Activated CD4-positive, alpha-beta T cell treated with anti-CD3 and anti-CD28 coated beads for 36 hours (primary cell): ENCODE measurements around the gene RIMKLB. TPM values are rescaled to one million over a fixed set of nuclear protein-coding genes. Genes with fewer than 3 reads are reported as not detected.

Experiments used
- ATAC-seq: fragments of 200-7000 bp; cut with Tn5 transposase; one replicate; pipeline ENCODE4 v1.10.0; 2021; ENCODE audit warnings: mild to moderate bottlenecking, moderate library complexity
- CTCF ChIA-PET: fragments of 350-600 bp; sonication (Branson Sonifier 250); formaldehyde crosslinking; loops from one replicate; lab custom pipeline; 2021; ENCODE audit warnings: antibody characterized with exemption; lab: Charles Lee
- POLR2A ChIA-PET: fragments of 350-600 bp; sonication (Branson Sonifier 250); formaldehyde crosslinking; loops from one replicate; lab custom pipeline; 2021; ENCODE audit warnings: antibody characterized with exemption, inconsistent platforms; lab: Charles Lee
- DNase-seq: peaks from one replicate; pipeline ENCODE4 v3.0.0-alpha.2; 2020
- H3K27ac Mint-ChIP-seq: one replicate; pipeline ENCODE4 v1.8.0; 2021; ENCODE audit warnings: mixed read lengths
- H3K27me3 Mint-ChIP-seq: one replicate; pipeline ENCODE4 v1.8.0; 2021; ENCODE audit warnings: mixed read lengths
- H3K36me3 Mint-ChIP-seq: one replicate; pipeline ENCODE4 v1.8.0; 2021; ENCODE audit warnings: low read depth, mixed read lengths
- H3K4me1 Mint-ChIP-seq: one replicate; pipeline ENCODE4 v1.8.0; 2021; ENCODE audit warnings: mixed read lengths
- H3K4me3 Mint-ChIP-seq: one replicate; pipeline ENCODE4 v1.8.0; 2021; ENCODE audit warnings: mild to moderate bottlenecking, moderate library complexity, mixed read lengths
- H3K9me3 Mint-ChIP-seq: one replicate; pipeline ENCODE4 v1.8.0; 2021; ENCODE audit warnings: low read depth, mixed read lengths
- intact Hi-C, 2 experiments: fragments of 100-400 bp; cut with DNase I in 1 of 2; cut with micrococcal nuclease in 1 of 2; formaldehyde crosslinking; loops; one replicate each; pipeline versions ENCODE4 v1.14.2 to v1.15.1; 2022 to 2024; cut with DNase I, micrococcal nuclease
- total RNA-seq, 2 experiments: library from RNA; stranded (reverse); gene quantifications; one replicate each; pipeline ENCODE4 v1.2.3, GENCODE V29; 2021

RIMKLB gene
- total RNA-seq, 2 experiments from 2014 or later: 5.2 to 5.3 TPM

GRCh38 chr12:8668441-8668840, 29.4 kb upstream of the RIMKLB start:
- H3K4me1 Mint-ChIP-seq: no peaks in the 10 kb centered on the region
- intact Hi-C loops: no loop called here
- ATAC-seq: no peak
- CTCF ChIA-PET: interaction anchor here (0.9 kb wide), 1 partner anchor 244 kb away, joined by 3 read pairs; no protein-coding TSS in a partner anchor
- H3K4me3 Mint-ChIP-seq: no peak overlapping the region
- peaks cover 4% of the 10 kb centered on the region for H3K27me3 Mint-ChIP-seq
- H3K27ac Mint-ChIP-seq: no peak overlapping the region
- H3K36me3 Mint-ChIP-seq: no peaks in the 10 kb centered on the region
- DNase-seq: no peak
- H3K9me3 Mint-ChIP-seq: no peaks in the 10 kb centered on the region
- POLR2A ChIA-PET: no interaction called here

DNA sequence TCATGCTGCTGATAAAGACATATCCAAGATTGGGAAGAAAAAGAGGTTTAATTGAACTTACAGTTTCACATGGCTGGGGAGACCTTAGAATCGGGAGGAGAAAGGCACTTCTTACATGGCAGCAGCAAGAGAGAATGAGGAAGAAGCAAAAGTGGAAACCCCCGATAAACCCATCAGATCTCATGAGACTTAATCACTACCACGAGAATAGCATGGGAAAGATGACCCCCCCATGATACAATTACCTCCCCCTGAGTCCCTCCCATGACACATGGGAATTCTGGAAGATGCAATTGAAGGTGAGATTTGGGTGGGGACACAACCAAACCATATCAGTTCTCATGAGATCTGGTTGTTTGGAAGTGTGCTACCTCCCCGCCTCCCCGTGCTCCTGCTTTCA, 25.4 kb upstream of the RIMKLB start:
- Mint-ChIP-seq H3K4me3 (no peak overlapping the region), H3K9me3 (no peaks in the 10 kb centered on the region), H3K4me1 (peaks cover 6% of the 10 kb centered on the region), H3K36me3 (no peaks in the 10 kb centered on the region), H3K27ac (no peak overlapping the region), H3K27me3 (no peaks in the 10 kb centered on the region)
- ChIA-PET CTCF (no interaction called here), POLR2A (no interaction called here)
- no peak for ATAC-seq
- no peak for DNase-seq
- intact Hi-C loops: no loop called here

DNA sequence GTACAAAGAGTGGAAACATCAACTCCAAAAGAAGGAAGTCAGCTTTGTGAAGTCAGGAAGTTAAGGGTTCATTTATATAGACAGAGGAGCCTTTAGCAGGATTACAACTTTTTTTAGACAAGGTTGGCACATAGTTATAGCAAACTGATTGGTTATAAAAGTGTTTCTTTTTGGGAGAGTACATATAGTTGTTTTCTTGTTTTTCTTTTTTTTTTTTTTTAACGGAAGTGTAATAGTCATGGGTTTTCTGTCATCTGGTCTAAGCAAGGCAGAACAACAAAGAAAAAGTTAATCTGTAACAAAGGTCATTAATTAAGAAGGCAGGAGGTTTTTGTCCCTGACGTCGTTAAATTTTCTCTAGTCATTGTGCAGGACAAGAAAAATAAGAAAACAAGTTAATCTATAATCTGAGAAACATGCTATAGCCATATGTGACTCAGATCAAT, 22.2 kb upstream of the RIMKLB start:
- Mint-ChIP-seq H3K4me3 (no peak overlapping the region), H3K9me3 (no peaks in the 10 kb centered on the region), H3K36me3 (no peaks in the 10 kb centered on the region), H3K27ac (no peak overlapping the region), H3K4me1 (peaks cover 6% of the 10 kb centered on the region), H3K27me3 (no peaks in the 10 kb centered on the region)
- intact Hi-C loops: no loop called here
- ATAC-seq (no peak), DNase-seq (no peak)
- ChIA-PET POLR2A (interaction anchor here (0.5 kb wide), 1 partner anchor 359 kb away, joined by 3 read pairs; no protein-coding TSS in a partner anchor), CTCF (interaction anchor here (2.1 to 2.4 kb wide), 2 partner anchors 18 to 374 kb away, joined by 11 to 13 read pairs; no protein-coding TSS in a partner anchor)

GRCh38 chr12:8676651-8677050, 21.1 kb upstream of the RIMKLB start:
- ChIA-PET CTCF (interaction anchor here (0.7 to 2.4 kb wide), 6 partner anchors 10 to 373 kb away, joined by 3 to 13 read pairs (median 6); no protein-coding TSS in a partner anchor), POLR2A (no interaction called here)
- no peak overlapping the region for H3K4me3 Mint-ChIP-seq
- H3K27ac Mint-ChIP-seq: no peak overlapping the region
- intact Hi-C loops: no loop called here
- no peaks in the 10 kb centered on the region for H3K9me3 Mint-ChIP-seq
- H3K4me1 Mint-ChIP-seq: peaks cover 6% of the 10 kb centered on the region
- no peaks in the 10 kb centered on the region for H3K36me3 Mint-ChIP-seq
- H3K27me3 Mint-ChIP-seq: no peaks in the 10 kb centered on the region
- ATAC-seq (no peak), DNase-seq (no peak)

DNA sequence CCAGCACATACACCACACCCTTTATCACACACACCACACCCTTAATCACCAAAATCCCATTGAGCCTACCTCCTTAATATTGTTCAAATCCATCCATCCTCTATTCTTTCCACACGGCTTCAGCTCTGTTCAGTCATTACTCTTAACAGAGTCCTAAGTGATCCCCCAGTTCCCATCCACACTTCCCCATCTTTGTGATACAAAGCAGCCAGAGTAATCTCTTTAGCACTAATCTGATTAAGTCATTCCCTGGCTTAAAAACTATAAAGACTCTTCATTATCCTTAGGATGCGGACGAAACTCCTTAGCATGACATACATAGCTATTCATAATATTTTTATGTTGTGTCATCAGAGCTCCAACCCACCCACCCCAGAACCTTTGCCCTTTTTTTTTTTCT, 20.4 kb upstream of the RIMKLB start:
- Mint-ChIP-seq H3K4me3 (no peak overlapping the region), H3K27ac (no peak overlapping the region), H3K9me3 (no peaks in the 10 kb centered on the region), H3K27me3 (no peaks in the 10 kb centered on the region), H3K36me3 (no peaks in the 10 kb centered on the region), H3K4me1 (peaks cover 6% of the 10 kb centered on the region)
- no peak for DNase-seq
- POLR2A ChIA-PET: no interaction called here
- intact Hi-C loops: no loop called here
- ATAC-seq: no peak
- CTCF ChIA-PET: interaction anchor here (0.8 to 2.4 kb wide), 8 partner anchors 9 to 372 kb away, joined by 3 to 13 read pairs (median 6); no protein-coding TSS in a partner anchor

GRCh38 chr12:8678661-8679111, 19.1 kb upstream of the RIMKLB start:
- H3K9me3 Mint-ChIP-seq: no peaks in the 10 kb centered on the region
- POLR2A ChIA-PET: no interaction called here
- intact Hi-C loops: no loop called here
- CTCF ChIA-PET: interaction anchor here (0.6 to 1.7 kb wide), 5 partner anchors 79 to 371 kb away, joined by 3 to 9 read pairs (median 4); no protein-coding TSS in a partner anchor
- peaks cover 6% of the 10 kb centered on the region for H3K4me1 Mint-ChIP-seq
- DNase-seq (no peak), ATAC-seq (no peak)
- H3K27ac Mint-ChIP-seq: no peak overlapping the region
- no peaks in the 10 kb centered on the region for H3K27me3 Mint-ChIP-seq
- H3K36me3 Mint-ChIP-seq: no peaks in the 10 kb centered on the region
- no peak overlapping the region for H3K4me3 Mint-ChIP-seq

- Mint-ChIP-seq H3K27me3 (no peaks in the 10 kb centered on the region), H3K27ac (no peak overlapping the region), H3K4me1 (peaks cover 5% of the 10 kb centered on the region), H3K4me3 (no peak overlapping the region), H3K36me3 (no peaks in the 10 kb centered on the region), H3K9me3 (no peaks in the 10 kb centered on the region)
- DNase-seq: no peak
- intact Hi-C loops: no loop called here
- ATAC-seq: no peak
- ChIA-PET POLR2A (no interaction called here), CTCF (interaction anchor here (0.7 to 1.9 kb wide), 3 partner anchors 80 to 369 kb away, joined by 3 to 15 read pairs (median 14); no protein-coding TSS in a partner anchor)
These were observed 17.3 kb upstream of the RIMKLB start for GRCh38 chr12:8680533-8680932.

DNA sequence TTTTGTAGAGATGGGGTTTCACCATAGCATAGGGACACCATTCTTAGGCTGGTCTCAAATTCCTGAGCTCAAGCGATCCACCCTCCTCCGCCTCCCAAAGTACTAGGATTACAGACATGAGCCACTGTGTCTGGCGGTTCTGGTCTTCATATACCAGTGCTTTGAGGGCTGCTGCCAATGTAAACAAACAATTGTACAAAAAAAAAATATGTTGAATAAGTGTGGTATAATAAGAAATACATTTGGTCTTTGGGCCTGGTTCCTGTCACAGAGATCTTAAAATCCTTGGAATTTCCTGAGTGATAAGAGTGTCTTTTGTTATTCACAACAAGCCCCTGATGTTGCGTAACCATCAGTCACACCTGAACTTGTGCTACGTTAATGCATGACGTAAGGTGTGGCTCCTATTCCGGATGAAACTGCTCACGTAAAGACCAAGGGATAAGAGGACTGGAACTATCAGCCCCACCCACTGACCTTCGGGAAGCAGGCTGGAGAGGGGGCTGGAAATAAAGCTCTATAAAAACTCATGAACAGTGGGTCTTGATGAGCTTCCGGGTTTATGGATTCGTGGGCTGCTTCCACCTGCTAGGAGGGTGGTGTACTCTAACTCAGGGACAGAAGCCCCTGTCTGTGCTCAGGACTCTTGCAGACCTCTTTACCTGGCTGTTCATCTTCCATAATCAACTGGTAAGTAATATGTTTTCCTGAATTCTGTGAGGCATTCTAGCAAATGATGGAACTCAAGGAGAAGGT, 16.5 kb upstream of the RIMKLB start:
- intact Hi-C loops: no loop called here
- H3K27me3 Mint-ChIP-seq: no peaks in the 10 kb centered on the region
- ChIA-PET POLR2A (no interaction called here), CTCF (interaction anchor here (0.6 to 2.2 kb wide), 11 partner anchors 15 to 1956 kb away, joined by 3 to 15 read pairs (median 4); no protein-coding TSS in a partner anchor)
- no peaks in the 10 kb centered on the region for H3K36me3 Mint-ChIP-seq
- no peaks in the 10 kb centered on the region for H3K9me3 Mint-ChIP-seq
- H3K4me3 Mint-ChIP-seq: no peak overlapping the region
- no peak overlapping the region for H3K27ac Mint-ChIP-seq
- H3K4me1 Mint-ChIP-seq: no peaks in the 10 kb centered on the region
- no peak for DNase-seq
- no peak for ATAC-seq

GRCh38 chr12:8685051-8685450, 12.7 kb upstream of the RIMKLB start:
- ATAC-seq: no peak
- POLR2A ChIA-PET: no interaction called here
- Mint-ChIP-seq H3K9me3 (no peaks in the 10 kb centered on the region), H3K27me3 (no peaks in the 10 kb centered on the region), H3K4me1 (no peaks in the 10 kb centered on the region), H3K4me3 (no peak overlapping the region), H3K36me3 (no peaks in the 10 kb centered on the region), H3K27ac (no peak overlapping the region)
- no peak for DNase-seq
- CTCF ChIA-PET: interaction anchor here (0.6 to 2.6 kb wide), 5 partner anchors 8 to 365 kb away, joined by 3 to 8 read pairs (median 4); no protein-coding TSS in a partner anchor
- intact Hi-C loops: no loop called here

- DNase-seq (no peak), ATAC-seq (peak; percentile 39)
- Mint-ChIP-seq H3K27ac (no peak overlapping the region), H3K36me3 (no peaks in the 10 kb centered on the region), H3K9me3 (no peaks in the 10 kb centered on the region), H3K27me3 (no peaks in the 10 kb centered on the region), H3K4me3 (no peak overlapping the region), H3K4me1 (peaks cover 3% of the 10 kb centered on the region)
- CTCF ChIA-PET: interaction anchor here (1.6 to 2.6 kb wide), 3 partner anchors 11 to 351 kb away, joined by 5 to 7 read pairs (median 7); no protein-coding TSS in a partner anchor
- POLR2A ChIA-PET: no interaction called here
- intact Hi-C loops: loop anchor here in 1 of 2 experiments (2.0 kb wide), 1 partner anchor 355 kb away; no protein-coding TSS in a partner anchor
These were observed 9.8 kb upstream of the RIMKLB start for GRCh38 chr12:8687846-8688601.

DNA sequence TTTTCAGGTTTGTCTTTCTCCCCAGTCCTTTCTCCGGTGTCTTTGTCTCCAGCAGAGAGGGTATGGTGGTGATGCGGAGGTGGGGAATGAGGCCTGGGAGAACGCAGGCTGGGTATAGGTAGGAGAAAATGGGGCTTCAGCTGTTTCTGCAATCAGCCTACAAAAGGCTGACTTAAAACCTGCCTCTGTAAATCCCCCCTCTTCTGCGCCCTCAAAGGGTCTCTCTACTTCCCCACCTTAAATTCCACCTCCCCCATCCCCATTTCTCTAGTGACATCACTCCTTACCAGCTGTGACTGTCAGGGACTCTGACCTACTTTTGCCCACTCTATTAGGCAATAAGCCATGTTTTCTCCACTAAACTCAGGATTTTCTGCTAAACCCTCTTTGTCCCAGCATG, 8.1 kb upstream of the RIMKLB start:
- H3K4me3 Mint-ChIP-seq: no peak overlapping the region
- no peaks in the 10 kb centered on the region for H3K27me3 Mint-ChIP-seq
- H3K36me3 Mint-ChIP-seq: no peaks in the 10 kb centered on the region
- CTCF ChIA-PET: no interaction called here
- intact Hi-C loops: loop anchor here in 1 of 2 experiments (2.0 kb wide), 1 partner anchor 353 kb away; no protein-coding TSS in a partner anchor
- no peak for ATAC-seq
- no peaks in the 10 kb centered on the region for H3K9me3 Mint-ChIP-seq
- DNase-seq: no peak
- H3K27ac Mint-ChIP-seq: no peak overlapping the region
- POLR2A ChIA-PET: no interaction called here
- peaks cover 5% of the 10 kb centered on the region for H3K4me1 Mint-ChIP-seq
